ENCODE data around the gene SPATA31A5.
"Not testable (repeated sequence)": the region's sequence is repeated elsewhere in the genome, so short reads cannot be mapped to it uniquely, and the experiment has no call there.

The SPATA31A5 gene

GRCh38 chr9:60914107-60914506 lies at the start of gene SPATA31A5:
Gene SPATA31A5, plus strand, starts transcription at chr9:60914407. Its CDS starts 29 bp downstream, at chr9:60914436.
- not testable (repeated sequence) for DNase-seq

GRCh38 chr9:60962990-60963350 lies 48.8 kb downstream of the SPATA31A5 start:
- not testable (repeated sequence) for DNase-seq

DNA sequence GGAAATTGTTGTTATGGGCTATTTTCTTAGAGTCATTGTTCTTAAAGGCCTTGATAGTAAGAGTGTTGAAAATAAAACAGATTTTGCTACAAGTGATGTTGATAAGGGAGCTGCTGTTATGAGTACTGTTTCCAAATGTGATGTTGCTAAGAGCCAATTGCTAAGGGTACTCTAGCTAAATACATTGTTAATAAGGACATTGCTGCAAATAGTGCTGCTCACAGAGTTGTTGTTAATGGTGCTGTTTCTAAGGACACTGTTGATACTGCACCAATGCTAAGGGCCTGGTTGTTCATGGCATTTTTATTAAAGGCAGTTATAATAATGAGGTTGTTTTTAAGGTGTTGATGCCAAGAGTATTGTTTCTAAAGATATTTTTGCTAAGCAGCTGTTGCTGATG lies 52.2 kb downstream of the SPATA31A5 start:
- not testable (repeated sequence) for DNase-seq
